ENCODE results near the gene SMAD2. TPM values are rescaled to one million over a fixed set of nuclear protein-coding genes. Genes with fewer than 3 reads are reported as not detected.
A peak's percentile ranks its signal among the peaks of the same experiment; 100 is the strongest.

SMAD2 gene
- total RNA-seq, 1 donor from 2014 or later, result 97.3 TPM

- intact Hi-C loops (cut with micrococcal nuclease), result no loop called here
- H3K9me3 Mint-ChIP-seq, result peaks cover 3% of the 10 kb centered on the region
- no peak for DNase-seq
- H3K27ac Mint-ChIP-seq, result no peak overlapping the region
- ChIA-PET POLR2A (no interaction called here), CTCF (no interaction called here)
- no peaks in the 10 kb centered on the region for H3K36me3 Mint-ChIP-seq (ENCODE audit: low read depth)
- no peak overlapping the region for H3K4me3 Mint-ChIP-seq
- H3K27me3 Mint-ChIP-seq, result peaks cover 25% of the 10 kb centered on the region
- H3K4me1 Mint-ChIP-seq, result peaks cover 22% of the 10 kb centered on the region
- TF ChIP-seq, protein P1, sequence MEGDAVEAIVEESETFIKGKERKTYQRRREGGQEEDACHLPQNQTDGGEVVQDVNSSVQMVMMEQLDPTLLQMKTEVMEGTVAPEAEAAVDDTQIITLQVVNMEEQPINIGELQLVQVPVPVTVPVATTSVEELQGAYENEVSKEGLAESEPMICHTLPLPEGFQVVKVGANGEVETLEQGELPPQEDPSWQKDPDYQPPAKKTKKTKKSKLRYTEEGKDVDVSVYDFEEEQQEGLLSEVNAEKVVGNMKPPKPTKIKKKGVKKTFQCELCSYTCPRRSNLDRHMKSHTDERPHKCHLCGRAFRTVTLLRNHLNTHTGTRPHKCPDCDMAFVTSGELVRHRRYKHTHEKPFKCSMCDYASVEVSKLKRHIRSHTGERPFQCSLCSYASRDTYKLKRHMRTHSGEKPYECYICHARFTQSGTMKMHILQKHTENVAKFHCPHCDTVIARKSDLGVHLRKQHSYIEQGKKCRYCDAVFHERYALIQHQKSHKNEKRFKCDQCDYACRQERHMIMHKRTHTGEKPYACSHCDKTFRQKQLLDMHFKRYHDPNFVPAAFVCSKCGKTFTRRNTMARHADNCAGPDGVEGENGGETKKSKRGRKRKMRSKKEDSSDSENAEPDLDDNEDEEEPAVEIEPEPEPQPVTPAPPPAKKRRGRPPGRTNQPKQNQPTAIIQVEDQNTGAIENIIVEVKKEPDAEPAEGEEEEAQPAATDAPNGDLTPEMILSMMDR (IDR thresholded peaks at IDR 0.05), result no peak
- ATAC-seq (ENCODE audit: low read depth), result no peak
Observed at GRCh38 chr18:47975105-47975504, 44.6 kb upstream of the SMAD2 start.

- POLR2A ChIA-PET, result interaction anchor here (0.9 to 1.1 kb wide), 2 partner anchors 11 to 41 kb away, joined by 3 to 6 read pairs; partner anchors contain the start of gene SMAD2
- intact Hi-C loops (cut with micrococcal nuclease), result loop anchor here (1.0 kb wide), 1 partner anchor 40 kb away; no protein-coding TSS in a partner anchor
- no peak overlapping the region for H3K27ac Mint-ChIP-seq
Observed at GRCh38 chr18:47970664-47971531, 40.4 kb upstream of the SMAD2 start.

GRCh38 chr18:47969816-47970215, 39.4 kb upstream of the SMAD2 start:
- no peak overlapping the region for H3K27ac Mint-ChIP-seq
- no peaks in the 10 kb centered on the region for H3K36me3 Mint-ChIP-seq (ENCODE audit: low read depth)
- peaks cover 29% of the 10 kb centered on the region for H3K27me3 Mint-ChIP-seq
- intact Hi-C loops (cut with micrococcal nuclease), result loop anchor here (1.0 kb wide), 1 partner anchor 39 kb away; no protein-coding TSS in a partner anchor
- ChIA-PET POLR2A (no interaction called here), CTCF (no interaction called here)
- no peak for ATAC-seq (ENCODE audit: low read depth)
- no peak for DNase-seq
- TF ChIP-seq, protein P1 (IDR thresholded peaks at IDR 0.05), result no peak
- no peak overlapping the region for H3K4me3 Mint-ChIP-seq
- peaks cover 13% of the 10 kb centered on the region for H3K4me1 Mint-ChIP-seq
- H3K9me3 Mint-ChIP-seq, result no peaks in the 10 kb centered on the region

More at GRCh38 chr18:47970664-47971531, 40.4 kb upstream of the SMAD2 start:
- Mint-ChIP-seq H3K9me3 (no peaks in the 10 kb centered on the region), H3K27me3 (peaks cover 32% of the 10 kb centered on the region), H3K36me3 (ENCODE audit: low read depth) (no peaks in the 10 kb centered on the region), H3K4me3 (no peak overlapping the region), H3K4me1 (peaks cover 20% of the 10 kb centered on the region)
- CTCF ChIA-PET, result interaction anchor here (0.8 to 1.4 kb wide), 2 partner anchors 26 to 198 kb away, joined by 3 to 5 read pairs; no protein-coding TSS in a partner anchor
- DNase-seq (no peak), ATAC-seq (ENCODE audit: low read depth) (peak; percentile 79)
- TF ChIP-seq, protein P1 (IDR thresholded peaks at IDR 0.05), result no peak

GRCh38 chr18:47968721-47969120, 38.3 kb upstream of the SMAD2 start:
- Mint-ChIP-seq H3K4me1 (peaks cover 13% of the 10 kb centered on the region), H3K36me3 (ENCODE audit: low read depth) (no peaks in the 10 kb centered on the region), H3K27me3 (peaks cover 26% of the 10 kb centered on the region), H3K9me3 (no peaks in the 10 kb centered on the region), H3K27ac (no peak overlapping the region), H3K4me3 (no peak overlapping the region)
- ChIA-PET CTCF (no interaction called here), POLR2A (no interaction called here)
- ATAC-seq (ENCODE audit: low read depth) (no peak), DNase-seq (no peak)
- TF ChIP-seq, protein P1 (IDR thresholded peaks at IDR 0.05), result no peak
- intact Hi-C loops (cut with micrococcal nuclease), result no loop called here

- Mint-ChIP-seq H3K9me3 (no peaks in the 10 kb centered on the region), H3K27ac (no peak overlapping the region), H3K36me3 (ENCODE audit: low read depth) (no peaks in the 10 kb centered on the region), H3K27me3 (peaks cover 23% of the 10 kb centered on the region), H3K4me3 (no peak overlapping the region), H3K4me1 (peaks cover 13% of the 10 kb centered on the region)
- TF ChIP-seq, protein P1 (IDR thresholded peaks at IDR 0.05), result no peak
- DNase-seq, result no peak
- ChIA-PET POLR2A (no interaction called here), CTCF (no interaction called here)
- ATAC-seq (ENCODE audit: low read depth), result no peak
- intact Hi-C loops (cut with micrococcal nuclease), result no loop called here
Observed at GRCh38 chr18:47968006-47968676, 37.7 kb upstream of the SMAD2 start.

Data from activated B cell treated with CpG ODN at 0.5 μM for 24 hours (primary cell).